Esophagus muscularis mucosa (tissue), 4 donors: Measurements from ENCODE around the gene PCBD1.

Source experiments
- CTCF ChIP-seq, 3 experiments: fragments of 200-600 bp in 2 of 3; fragments of 450-650 bp in 1 of 3; sonication (generic) in 2 of 3; IDR thresholded peaks; one replicate each; pipeline ENCODE4 v1.5.1; 2017 to 2019; ENCODE audit warnings: antibody characterized with exemption in 3 of 3, mild to moderate bottlenecking in 2 of 3, moderate library complexity in 1 of 3
- EP300 ChIP-seq: sonication (generic); formaldehyde crosslinking; IDR thresholded peaks from one replicate; pipeline ENCODE4 v1.6.1; 2017; ENCODE audit warnings: antibody characterized with exemption
- POLR2A ChIP-seq: fragments of 450-650 bp; IDR thresholded peaks from one replicate; pipeline ENCODE4 v1.6.1; 2017; ENCODE audit warnings: antibody characterized with exemption, moderate library complexity, mild to moderate bottlenecking, low read depth

- TF ChIP-seq POLR2A (no peak), CTCF (IDR thresholded peaks at IDR 0.05) (no peak), EP300 (no peak)
These were observed 1.3 kb downstream of the PCBD1 start for GRCh38 chr10:70886921-70887665.
